Heart left ventricle (tissue), 16 donors: ENCODE results near the gene ARHGAP18. TPM values are rescaled to one million over a fixed set of nuclear protein-coding genes. Genes with fewer than 3 reads are reported as not detected.

Experiments used
- ATAC-seq, 4 donors: fragments of 200-7000 bp; cut with Tn5 transposase; one replicate each; pipeline ENCODE4 v1.9.1; 2020 to 2022; ENCODE audit warnings: moderate library complexity in 4 of 4, mild to moderate bottlenecking in 3 of 4, moderate number of reproducible peaks in 1 of 4
- DNase-seq, 5 donors: peaks; one replicate each; pipeline ENCODE4 v3.0.0-alpha.2; 2020
- H3K27ac ChIP-seq, 12 donors: fragments of 200-600 bp; sonication (generic) in 4 of 12; one replicate each; pipeline versions ENCODE4 v1.5.0 to v1.8.0; 2016 to 2022; ENCODE audit warnings: mild to moderate bottlenecking in 2 of 12
- H3K27me3 ChIP-seq, 9 donors: fragments of 200-600 bp; sonication (generic) in 2 of 9; one replicate each; pipeline versions ENCODE4 v1.5.1 to v1.8.0; 2016 to 2022; ENCODE audit warnings: mild to moderate bottlenecking in 3 of 9
- H3K36me3 ChIP-seq, 9 donors: fragments of 200-600 bp; sonication (generic) in 2 of 9; one replicate each; pipeline versions ENCODE4 v1.5.0 to v1.8.0; 2018 to 2022; ENCODE audit warnings: mild to moderate bottlenecking in 2 of 9
- H3K4me1 ChIP-seq, 12 donors: fragments of 200-600 bp; sonication (generic) in 4 of 12; one replicate each; pipeline versions ENCODE4 v1.5.0 to v1.8.0; 2016 to 2022; ENCODE audit warnings: mild to moderate bottlenecking in 3 of 12
- H3K4me3 ChIP-seq, 12 donors: fragments of 200-600 bp; sonication (generic) in 4 of 12; one replicate each; pipeline versions ENCODE4 v1.5.0 to v1.8.0; 2017 to 2022; ENCODE audit warnings: mild to moderate bottlenecking in 9 of 12, moderate library complexity in 4 of 12
- H3K9me3 ChIP-seq, 12 donors: fragments of 200-600 bp; sonication (generic) in 4 of 12; one replicate each; pipeline versions ENCODE4 v1.5.0 to v1.8.0; 2016 to 2022; ENCODE audit warnings: mild to moderate bottlenecking in 1 of 12
- POLR2A ChIP-seq, 2 donors: fragments of 450-650 bp; IDR thresholded peaks; one replicate each; pipeline ENCODE4 v1.6.1; 2017; ENCODE audit warnings: antibody characterized with exemption in 2 of 2, mild to moderate bottlenecking in 2 of 2, moderate library complexity in 2 of 2
- WGBS, 4 donors: extraction: QIAGEN DNeasy Blood & Tissue Kit in 2 of 4; methylation state at CpG; one replicate each; pipeline versions ENCODE4 v1.1.5 to v1.1.7; 2013 to 2018; 5-methylcytosine and 5-hydroxymethylcytosine counted together
- intact Hi-C, 10 donors: fragments of 100-400 bp; cut with DNase I; formaldehyde crosslinking; loops; one replicate each; pipeline versions ENCODE4 v1.11.1 to v1.14.2; 2022
- polyA plus RNA-seq, 2 donors: library from polyadenylated mRNA; stranded (reverse); fragments of 200-250 nt; gene quantifications; one replicate each; pipeline ENCODE4 v1.2.3, GENCODE V29; 2013
- total RNA-seq, 9 donors: library from RNA; depleted of rRNA in 2 of 9; stranded (reverse); fragments of >200 nt in 2 of 9; fragmentation: NEBNext Ultra II Directional in 3 of 9; extraction: Animal tissue kit (Norgen Biotek cat#: 25700) in 3 of 9; gene quantifications; one replicate each; pipeline versions ENCODE4 v1.1.0 to v1.2.4, GENCODE V29; 2016 to 2023
- TF ChIP-seq, protein P1 (sequence below), 12 donors: fragments of 200-600 bp; sonication (generic) in 4 of 12; IDR thresholded peaks; one replicate each; pipeline versions ENCODE4 v1.5.0 to v1.8.0; 2018 to 2022; ENCODE audit warnings: antibody characterized with exemption in 12 of 12, mild to moderate bottlenecking in 5 of 12
- donor health status: ischemic (EF 13 %, LVEDD 7.1; RV severe dilation, severe dysfunction).
- donor health status: healthy with polysubstance abuse.
- donor health status: DM: no; HTN: yes; CAD: no.
- donor health status: DM: no; HTN: no; CAD: no.
- donor health status: ischemic (EF 25% LVEDD 6.9; RV normal size, moderate dysfunction).
- donor health status: ischemic (EF 25% LVEDD 5.7; RV mildly dilated, moderate dysfunction).
- donor health status: healthy.
- donor health status: DM: yes; HTN: yes; CAD: no.
- donor health status: ischemic (EF 35%, LVEDD 5.7; RV mildly dilated, moderate dysfunction).
- donor health status: nonischemic (EF 11% LVEDD 7.7; RV severe dilation, severe dysfunction).
- donor health status: DM: yes; HTN: yes; CAD: no.
- donor health status: PGD.
- donor health status: ischemic (EF 29% LVEDD 5.4; RV normal size, mild dysfunction).
- donor health status: nonischemic (EF 23%, LVEDD 6.1; RV moderate dilation, normal function).

Gene ARHGAP18
- total and polyA plus RNA-seq, 11 donors = 1.6 to 26.4 (median 3.9) TPM

DNA sequence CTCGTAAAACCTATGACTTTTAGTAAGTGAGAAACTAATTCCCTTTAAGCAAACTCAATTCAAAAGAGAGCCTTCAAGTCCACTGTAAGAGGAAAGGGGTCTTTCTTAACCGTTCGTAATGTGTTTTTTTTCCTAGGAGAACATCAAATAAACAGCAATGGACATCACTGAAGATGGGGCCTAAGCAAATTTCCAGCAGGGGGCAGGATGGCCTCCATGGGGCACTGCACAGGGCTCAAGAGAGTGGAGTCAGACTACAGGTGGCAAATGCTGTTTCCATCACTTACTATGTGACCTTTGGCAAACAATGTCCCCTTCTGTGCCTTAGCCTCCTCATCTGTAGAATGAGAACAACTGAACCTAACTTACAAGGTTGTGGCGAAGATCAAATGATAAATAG lies 88.7 kb downstream of the ARHGAP18 start:
- intact Hi-C loops = loop anchor here in 1 of 10 donors (5.0 kb wide), 1 partner anchor 91 kb away; the partner anchor contains the start of gene ARHGAP18
- ATAC-seq = no peak
- no peak for DNase-seq
- H3K4me3 ChIP-seq = no peak overlapping the region
- H3K27ac ChIP-seq = no peak overlapping the region
- no peaks in the 10 kb centered on the region for H3K9me3 ChIP-seq
- TF ChIP-seq POLR2A (IDR thresholded peaks at IDR 0.05) = no peak
- TF ChIP-seq, protein P1, sequence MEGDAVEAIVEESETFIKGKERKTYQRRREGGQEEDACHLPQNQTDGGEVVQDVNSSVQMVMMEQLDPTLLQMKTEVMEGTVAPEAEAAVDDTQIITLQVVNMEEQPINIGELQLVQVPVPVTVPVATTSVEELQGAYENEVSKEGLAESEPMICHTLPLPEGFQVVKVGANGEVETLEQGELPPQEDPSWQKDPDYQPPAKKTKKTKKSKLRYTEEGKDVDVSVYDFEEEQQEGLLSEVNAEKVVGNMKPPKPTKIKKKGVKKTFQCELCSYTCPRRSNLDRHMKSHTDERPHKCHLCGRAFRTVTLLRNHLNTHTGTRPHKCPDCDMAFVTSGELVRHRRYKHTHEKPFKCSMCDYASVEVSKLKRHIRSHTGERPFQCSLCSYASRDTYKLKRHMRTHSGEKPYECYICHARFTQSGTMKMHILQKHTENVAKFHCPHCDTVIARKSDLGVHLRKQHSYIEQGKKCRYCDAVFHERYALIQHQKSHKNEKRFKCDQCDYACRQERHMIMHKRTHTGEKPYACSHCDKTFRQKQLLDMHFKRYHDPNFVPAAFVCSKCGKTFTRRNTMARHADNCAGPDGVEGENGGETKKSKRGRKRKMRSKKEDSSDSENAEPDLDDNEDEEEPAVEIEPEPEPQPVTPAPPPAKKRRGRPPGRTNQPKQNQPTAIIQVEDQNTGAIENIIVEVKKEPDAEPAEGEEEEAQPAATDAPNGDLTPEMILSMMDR (IDR thresholded peaks at IDR 0.05) = peak in 9 of 12 donors; percentile 7 to 39 (median 25)
- 86 to 95% (median 91%) methylated on average over 4 of the region's 4 CpGs for WGBS, 4 donors
- H3K36me3 ChIP-seq = peaks cover 0 to 26% (median 12%) of the 10 kb centered on the region in 9 donors
- no peaks in the 10 kb centered on the region for H3K4me1 ChIP-seq
- no peaks in the 10 kb centered on the region for H3K27me3 ChIP-seq

DNA sequence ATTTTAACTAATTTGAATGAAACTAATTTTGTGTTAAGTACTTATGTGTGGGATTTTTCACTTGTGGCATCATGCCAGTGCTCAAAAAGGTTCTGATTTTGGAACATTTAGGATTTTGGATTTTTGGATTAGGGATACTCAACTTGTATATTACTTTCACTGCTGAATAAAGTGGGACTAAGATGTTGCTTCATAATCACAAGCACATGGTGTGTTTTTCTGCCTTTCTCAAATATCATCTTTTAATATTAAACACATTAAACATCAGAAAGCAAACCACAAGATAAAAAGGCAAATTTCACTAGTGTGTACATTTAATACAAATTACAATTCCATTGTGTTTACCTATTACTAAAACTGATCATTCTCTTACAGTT lies 89.8 kb downstream of the ARHGAP18 start:
- Histone ChIP-seq H3K36me3 (peaks cover 0 to 28% (median 17%) of the 10 kb centered on the region in 9 donors), H3K27ac (no peak overlapping the region), H3K4me3 (no peak overlapping the region), H3K9me3 (no peaks in the 10 kb centered on the region), H3K27me3 (no peaks in the 10 kb centered on the region), H3K4me1 (no peaks in the 10 kb centered on the region)
- no peak for ATAC-seq
- intact Hi-C loops = loop anchor here in 1 of 10 donors (5.0 kb wide), 1 partner anchor 92 kb away; the partner anchor contains the start of gene ARHGAP18
- no peak for TF ChIP-seq POLR2A (IDR thresholded peaks at IDR 0.05)
- TF ChIP-seq, protein P1 (IDR thresholded peaks at IDR 0.05) = no peak
- no peak for DNase-seq

DNA sequence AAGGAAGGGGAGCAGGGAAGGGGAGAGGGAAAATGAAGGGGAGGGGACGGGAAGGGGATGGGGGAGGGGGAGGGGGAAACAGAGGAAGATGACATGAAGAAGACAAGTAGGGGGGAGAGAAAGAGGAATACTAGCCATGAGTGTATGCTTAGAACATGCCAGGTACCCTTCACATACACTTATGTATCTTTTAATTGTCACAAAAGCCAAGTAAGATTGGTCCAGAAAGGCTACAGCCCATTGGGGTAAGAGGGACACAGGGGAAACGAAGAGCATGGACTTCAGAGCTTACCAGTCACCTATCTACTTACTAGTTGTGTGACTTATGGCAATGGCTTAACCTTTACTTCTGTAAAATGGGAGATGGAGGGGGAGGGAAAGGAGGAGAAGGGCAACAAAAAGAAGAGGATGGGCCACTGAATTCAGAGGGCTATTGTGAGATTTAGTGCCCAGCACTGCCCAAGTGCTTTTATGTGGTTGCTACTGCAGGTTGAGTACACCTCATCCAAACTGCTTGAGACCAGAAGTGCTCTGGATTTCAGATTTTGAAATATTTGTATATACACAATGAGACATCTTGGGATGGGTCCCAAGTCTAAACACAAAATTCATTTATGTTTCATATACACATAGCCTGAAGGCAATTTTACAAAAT lies 90.3 kb downstream of the ARHGAP18 start:
- no peak for DNase-seq
- Histone ChIP-seq H3K27me3 (no peaks in the 10 kb centered on the region), H3K9me3 (no peaks in the 10 kb centered on the region), H3K4me3 (no peak overlapping the region), H3K4me1 (no peaks in the 10 kb centered on the region), H3K36me3 (peaks cover 0 to 33% (median 20%) of the 10 kb centered on the region in 9 donors), H3K27ac (no peak overlapping the region)
- 87 to 94% (median 89%) methylated on average over 2 of the region's 2 CpGs for WGBS, 4 donors
- intact Hi-C loops = loop anchor here in 1 of 10 donors (5.0 kb wide), 1 partner anchor 93 kb away; the partner anchor contains the start of gene ARHGAP18
- TF ChIP-seq, protein P1 (IDR thresholded peaks at IDR 0.05) = no peak
- TF ChIP-seq POLR2A (IDR thresholded peaks at IDR 0.05) = no peak
- ATAC-seq = no peak

DNA sequence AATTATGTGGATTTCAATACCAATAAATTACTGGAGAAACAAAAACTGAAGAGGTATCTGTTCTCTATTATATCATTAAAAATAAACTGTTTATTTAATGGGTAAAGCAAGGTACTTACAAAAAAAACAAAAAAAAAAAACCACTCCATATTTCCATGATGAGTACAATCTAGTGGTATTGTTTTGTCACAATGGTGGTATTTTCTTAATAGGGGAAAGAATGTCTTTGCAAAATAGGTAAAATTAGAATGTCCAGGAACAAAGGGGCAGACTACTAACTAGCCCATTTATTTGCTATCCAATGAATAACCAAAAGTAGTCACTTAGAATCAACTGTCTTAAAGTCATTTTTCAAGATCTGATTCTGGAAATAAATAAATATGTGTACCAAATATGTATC lies 92.0 kb downstream of the ARHGAP18 start:
- Histone ChIP-seq H3K27ac (no peak overlapping the region), H3K9me3 (no peaks in the 10 kb centered on the region), H3K36me3 (peaks cover 0 to 41% (median 16%) of the 10 kb centered on the region in 9 donors), H3K27me3 (no peaks in the 10 kb centered on the region), H3K4me3 (no peak overlapping the region), H3K4me1 (no peaks in the 10 kb centered on the region)
- DNase-seq (no peak), ATAC-seq (no peak)
- intact Hi-C loops = no loop called here
- TF ChIP-seq, protein P1 (IDR thresholded peaks at IDR 0.05) = no peak
- TF ChIP-seq POLR2A (IDR thresholded peaks at IDR 0.05) = no peak
